GM10847 (cell line): ENCODE data around the gene STXBP1.

ENCODE experiments used
- POLR2A ChIP-seq: IDR thresholded peaks from 2 replicates; pipeline ENCODE4 v1.6.1; 2011; ENCODE audit not compliant: insufficient read length; ENCODE audit errors: extremely low read depth

The STXBP1 gene

GRCh38 chr9:127595611-127596010 is 16.5 kb upstream of the STXBP1 start:
- TF ChIP-seq POLR2A, result no peak

- no peak for TF ChIP-seq POLR2A
Measured at GRCh38 chr9:127598839-127599549, 13.1 kb upstream of the STXBP1 start.

GRCh38 chr9:127599550-127599891 is 12.6 kb upstream of the STXBP1 start:
- TF ChIP-seq POLR2A, result no peak

- no peak for TF ChIP-seq POLR2A
Measured at GRCh38 chr9:127603226-127603625, 8.9 kb upstream of the STXBP1 start.

- no peak for TF ChIP-seq POLR2A
Measured at GRCh38 chr9:127606043-127606442, 6.0 kb upstream of the STXBP1 start.

GRCh38 chr9:127608104-127608966 is 3.7 kb upstream of the STXBP1 start:
- TF ChIP-seq POLR2A, result no peak

GRCh38 chr9:127611603-127611898 is 526 bp upstream of the STXBP1 start:
- no peak for TF ChIP-seq POLR2A

GRCh38 chr9:127612939-127613582 is 984 bp downstream of the STXBP1 start:
- no peak for TF ChIP-seq POLR2A

GRCh38 chr9:127613583-127613954 is 1.5 kb downstream of the STXBP1 start:
- no peak for TF ChIP-seq POLR2A

GRCh38 chr9:127614961-127615360 is 2.9 kb downstream of the STXBP1 start:
- TF ChIP-seq POLR2A, result no peak

- no peak for TF ChIP-seq POLR2A
Measured at GRCh38 chr9:127626752-127627493, 14.8 kb downstream of the STXBP1 start.

GRCh38 chr9:127627494-127627855 is 15.4 kb downstream of the STXBP1 start:
- TF ChIP-seq POLR2A, result no peak

- no peak for TF ChIP-seq POLR2A
Measured at GRCh38 chr9:127628758-127629467, 16.8 kb downstream of the STXBP1 start.

- TF ChIP-seq POLR2A, result no peak
Measured at GRCh38 chr9:127629468-127630081, 17.5 kb downstream of the STXBP1 start.

GRCh38 chr9:127633216-127633862 is 21.3 kb downstream of the STXBP1 start:
- TF ChIP-seq POLR2A, result no peak

GRCh38 chr9:127634021-127634420 is 21.9 kb downstream of the STXBP1 start:
- no peak for TF ChIP-seq POLR2A
